Activated T-cell treated with anti-CD3 and anti-CD28 coated beads, Interleukin-2, amount 50 U/mL, for 24 hours (primary cell): Measurements from ENCODE around the gene GNAT1.
A peak's percentile ranks its signal among the peaks of the same experiment; 100 is the strongest.
"Not testable (repeated sequence)": the region's sequence is repeated elsewhere in the genome, so short reads cannot be mapped to it uniquely, and the experiment has no call there.

Experiments
- DNase-seq: peaks from one replicate; pipeline ENCODE4 v3.0.0-alpha.2; 2020
- H3K27ac Mint-ChIP-seq: 2 replicates; pipeline ENCODE4 v1.8.0; 2020; ENCODE audit warnings: mild to moderate bottlenecking, mixed read lengths
- H3K27me3 Mint-ChIP-seq: 2 replicates; pipeline ENCODE4 v1.8.0; 2020; ENCODE audit warnings: mixed read lengths
- H3K36me3 Mint-ChIP-seq: 2 replicates; pipeline ENCODE4 v1.8.0; 2020; ENCODE audit warnings: low read depth, mixed read lengths
- H3K4me1 Mint-ChIP-seq: 2 replicates; pipeline ENCODE4 v1.8.0; 2020; ENCODE audit warnings: low read depth, mixed read lengths
- H3K4me3 Mint-ChIP-seq: 2 replicates; pipeline ENCODE4 v1.8.0; 2020; ENCODE audit warnings: mild to moderate bottlenecking, moderate library complexity, mixed read lengths
- H3K9me3 Mint-ChIP-seq: 2 replicates; pipeline ENCODE4 v1.8.0; 2020; ENCODE audit warnings: mixed read lengths

The GNAT1 gene

GRCh38 chr3:50210176-50210509, 18.7 kb downstream of the GNAT1 start:
- Mint-ChIP-seq H3K27me3 (peaks cover 20% of the 10 kb centered on the region), H3K9me3 (no peaks in the 10 kb centered on the region), H3K27ac (no peak overlapping the region), H3K4me3 (no peak overlapping the region), H3K36me3 (no peaks in the 10 kb centered on the region), H3K4me1 (peaks cover 5% of the 10 kb centered on the region)
- DNase-seq, result no peak

GRCh38 chr3:50210510-50211367, 19.3 kb downstream of the GNAT1 start:
- peaks cover 5% of the 10 kb centered on the region for H3K4me1 Mint-ChIP-seq
- H3K27ac Mint-ChIP-seq, result no peak overlapping the region
- H3K4me3 Mint-ChIP-seq, result no peak overlapping the region
- no peaks in the 10 kb centered on the region for H3K36me3 Mint-ChIP-seq
- H3K27me3 Mint-ChIP-seq, result peaks cover 18% of the 10 kb centered on the region
- DNase-seq, result no peak
- H3K9me3 Mint-ChIP-seq, result no peaks in the 10 kb centered on the region

GRCh38 chr3:50211368-50211717, 19.9 kb downstream of the GNAT1 start:
- H3K27me3 Mint-ChIP-seq, result peaks cover 14% of the 10 kb centered on the region
- H3K36me3 Mint-ChIP-seq, DNase-seq, H3K27ac Mint-ChIP-seq, H3K9me3 Mint-ChIP-seq, H3K4me3 Mint-ChIP-seq, H3K4me1 Mint-ChIP-seq: not testable (repeated sequence)

- H3K4me1 Mint-ChIP-seq, result peaks cover 5% of the 10 kb centered on the region
- no peaks in the 10 kb centered on the region for H3K36me3 Mint-ChIP-seq
- H3K27me3 Mint-ChIP-seq, result peaks cover 8% of the 10 kb centered on the region
- H3K4me3 Mint-ChIP-seq, result no peak overlapping the region
- peak; percentile 39 for DNase-seq
- no peaks in the 10 kb centered on the region for H3K9me3 Mint-ChIP-seq
- H3K27ac Mint-ChIP-seq, result no peak overlapping the region
Observed at GRCh38 chr3:50211930-50212329, 20.5 kb downstream of the GNAT1 start.

GRCh38 chr3:50212502-50212901, 21.1 kb downstream of the GNAT1 start:
- peaks cover 4% of the 10 kb centered on the region for H3K27me3 Mint-ChIP-seq
- H3K9me3 Mint-ChIP-seq, result no peaks in the 10 kb centered on the region
- no peak overlapping the region for H3K4me3 Mint-ChIP-seq
- peaks cover 5% of the 10 kb centered on the region for H3K4me1 Mint-ChIP-seq
- no peak overlapping the region for H3K27ac Mint-ChIP-seq
- DNase-seq, result no peak
- H3K36me3 Mint-ChIP-seq, result no peaks in the 10 kb centered on the region

- Mint-ChIP-seq H3K27ac (no peak overlapping the region), H3K4me1 (peaks cover 5% of the 10 kb centered on the region), H3K27me3 (no peaks in the 10 kb centered on the region), H3K4me3 (no peak overlapping the region), H3K36me3 (no peaks in the 10 kb centered on the region), H3K9me3 (no peaks in the 10 kb centered on the region)
- DNase-seq, result no peak
Observed at GRCh38 chr3:50212971-50213370, 21.6 kb downstream of the GNAT1 start.

GRCh38 chr3:50213373-50213772, 22.0 kb downstream of the GNAT1 start:
- H3K4me1 Mint-ChIP-seq, result peaks cover 5% of the 10 kb centered on the region
- no peaks in the 10 kb centered on the region for H3K9me3 Mint-ChIP-seq
- no peaks in the 10 kb centered on the region for H3K36me3 Mint-ChIP-seq
- no peak overlapping the region for H3K27ac Mint-ChIP-seq
- DNase-seq, result no peak
- no peaks in the 10 kb centered on the region for H3K27me3 Mint-ChIP-seq
- no peak overlapping the region for H3K4me3 Mint-ChIP-seq

- H3K27ac Mint-ChIP-seq, result no peak overlapping the region
- H3K4me3 Mint-ChIP-seq, result no peak overlapping the region
- no peaks in the 10 kb centered on the region for H3K27me3 Mint-ChIP-seq
- H3K9me3 Mint-ChIP-seq, result no peaks in the 10 kb centered on the region
- no peak for DNase-seq
- H3K36me3 Mint-ChIP-seq, result no peaks in the 10 kb centered on the region
- peaks cover 5% of the 10 kb centered on the region for H3K4me1 Mint-ChIP-seq
Observed at GRCh38 chr3:50214824-50215223, 23.4 kb downstream of the GNAT1 start.

GRCh38 chr3:50215529-50215928, 24.1 kb downstream of the GNAT1 start:
- Mint-ChIP-seq H3K4me3 (no peak overlapping the region), H3K27ac (no peak overlapping the region)

GRCh38 chr3:50217681-50218080, 26.3 kb downstream of the GNAT1 start:
- Mint-ChIP-seq H3K4me1 (no peaks in the 10 kb centered on the region), H3K9me3 (no peaks in the 10 kb centered on the region), H3K36me3 (no peaks in the 10 kb centered on the region), H3K27me3 (no peaks in the 10 kb centered on the region), H3K27ac (no peak overlapping the region), H3K4me3 (no peak overlapping the region)
- DNase-seq, result no peak

More at GRCh38 chr3:50215529-50215928, 24.1 kb downstream of the GNAT1 start:
- Mint-ChIP-seq H3K4me1 (peaks cover 5% of the 10 kb centered on the region), H3K36me3 (no peaks in the 10 kb centered on the region), H3K27me3 (no peaks in the 10 kb centered on the region), H3K9me3 (no peaks in the 10 kb centered on the region)
- no peak for DNase-seq

GRCh38 chr3:50218448-50218847, 27.0 kb downstream of the GNAT1 start:
- H3K27ac Mint-ChIP-seq, result no peak overlapping the region
- no peaks in the 10 kb centered on the region for H3K9me3 Mint-ChIP-seq
- no peak overlapping the region for H3K4me3 Mint-ChIP-seq
- H3K4me1 Mint-ChIP-seq, result no peaks in the 10 kb centered on the region
- no peak for DNase-seq
- no peaks in the 10 kb centered on the region for H3K27me3 Mint-ChIP-seq
- no peaks in the 10 kb centered on the region for H3K36me3 Mint-ChIP-seq

GRCh38 chr3:50219285-50219684, 27.9 kb downstream of the GNAT1 start:
- DNase-seq, result no peak
- Mint-ChIP-seq H3K27me3 (no peaks in the 10 kb centered on the region), H3K4me3 (no peak overlapping the region), H3K36me3 (no peaks in the 10 kb centered on the region), H3K4me1 (no peaks in the 10 kb centered on the region), H3K9me3 (no peaks in the 10 kb centered on the region), H3K27ac (no peak overlapping the region)

- H3K27me3 Mint-ChIP-seq, result no peaks in the 10 kb centered on the region
- no peaks in the 10 kb centered on the region for H3K36me3 Mint-ChIP-seq
- no peaks in the 10 kb centered on the region for H3K9me3 Mint-ChIP-seq
- H3K4me3 Mint-ChIP-seq, result no peak overlapping the region
- H3K27ac Mint-ChIP-seq, result no peak overlapping the region
- no peaks in the 10 kb centered on the region for H3K4me1 Mint-ChIP-seq
- DNase-seq, result no peak
Observed at GRCh38 chr3:50220109-50220508, 28.7 kb downstream of the GNAT1 start.

GRCh38 chr3:50221051-50221410, 29.6 kb downstream of the GNAT1 start:
- Mint-ChIP-seq H3K4me1 (peaks cover 6% of the 10 kb centered on the region), H3K4me3 (no peak overlapping the region), H3K27ac (no peak overlapping the region), H3K27me3 (no peaks in the 10 kb centered on the region), H3K36me3 (no peaks in the 10 kb centered on the region), H3K9me3 (no peaks in the 10 kb centered on the region)
- DNase-seq, result no peak

GRCh38 chr3:50221411-50222168, 30.2 kb downstream of the GNAT1 start:
- H3K4me3 Mint-ChIP-seq, result no peak overlapping the region
- DNase-seq, result no peak
- H3K27me3 Mint-ChIP-seq, result no peaks in the 10 kb centered on the region
- H3K9me3 Mint-ChIP-seq, result no peaks in the 10 kb centered on the region
- peaks cover 11% of the 10 kb centered on the region for H3K4me1 Mint-ChIP-seq
- no peaks in the 10 kb centered on the region for H3K36me3 Mint-ChIP-seq
- H3K27ac Mint-ChIP-seq, result no peak overlapping the region
